ENCODE measurements around the gene USP12.

The USP12 gene

DNA sequence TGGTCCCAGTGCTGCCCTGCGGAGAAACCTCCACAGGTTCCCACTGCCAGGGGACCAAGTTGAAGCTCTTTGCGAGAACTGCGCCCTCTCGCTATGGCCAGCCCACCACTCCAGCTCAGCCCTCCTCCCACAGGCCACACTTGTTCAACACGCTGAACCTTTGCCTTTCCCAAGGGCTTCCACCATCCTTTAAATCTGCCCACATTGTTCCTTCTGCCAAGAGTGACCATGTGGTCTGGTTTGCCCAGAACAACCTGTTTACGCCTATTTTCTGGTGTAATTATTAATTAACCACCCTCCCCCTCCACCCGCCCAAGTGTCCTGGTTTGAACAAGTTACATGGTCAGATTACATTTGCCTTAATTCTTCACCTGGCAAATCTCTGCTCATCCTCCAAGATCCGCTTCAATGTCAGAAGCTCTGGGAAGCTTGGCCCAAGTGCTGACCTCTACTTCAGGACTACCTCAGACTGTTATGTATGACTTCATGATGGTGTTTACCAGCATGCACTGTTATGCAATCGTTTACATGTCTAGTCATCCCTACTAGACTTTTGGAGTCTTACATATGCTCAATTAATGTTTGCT, 12.0 kb upstream of the USP12 start:
- DNase-seq, result no peak

DNA sequence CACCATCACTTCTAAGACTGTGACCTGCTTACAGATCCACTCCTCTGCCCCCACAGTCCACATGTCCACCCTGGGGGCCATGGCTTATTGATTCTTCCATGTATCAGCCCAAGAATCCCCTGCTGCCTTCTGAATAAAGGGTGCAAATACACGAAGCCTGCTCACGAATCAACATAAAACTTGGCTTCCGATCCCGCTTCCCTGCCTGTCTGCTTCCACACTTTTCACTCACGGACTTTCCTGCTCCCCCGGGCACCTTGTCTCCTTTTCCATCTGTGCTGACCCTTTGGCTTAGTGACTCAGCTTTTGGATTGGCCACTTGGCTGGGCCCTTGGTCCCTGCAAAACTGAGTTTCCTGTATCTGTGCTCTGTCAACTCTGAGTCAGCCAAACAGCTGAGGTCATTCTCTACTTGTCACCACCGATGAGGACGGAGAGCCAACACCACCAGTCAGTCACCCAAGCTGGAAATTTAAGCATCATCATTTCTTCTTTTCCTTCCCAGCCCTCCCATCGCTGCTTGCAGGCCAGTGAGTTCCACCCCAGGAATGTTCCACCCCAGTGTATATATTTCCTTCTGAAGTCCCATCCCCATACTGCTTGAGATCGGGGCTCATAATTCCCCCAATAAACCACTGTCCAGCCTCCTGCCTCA, 11.4 kb upstream of the USP12 start:
- DNase-seq, result no peak

DNA sequence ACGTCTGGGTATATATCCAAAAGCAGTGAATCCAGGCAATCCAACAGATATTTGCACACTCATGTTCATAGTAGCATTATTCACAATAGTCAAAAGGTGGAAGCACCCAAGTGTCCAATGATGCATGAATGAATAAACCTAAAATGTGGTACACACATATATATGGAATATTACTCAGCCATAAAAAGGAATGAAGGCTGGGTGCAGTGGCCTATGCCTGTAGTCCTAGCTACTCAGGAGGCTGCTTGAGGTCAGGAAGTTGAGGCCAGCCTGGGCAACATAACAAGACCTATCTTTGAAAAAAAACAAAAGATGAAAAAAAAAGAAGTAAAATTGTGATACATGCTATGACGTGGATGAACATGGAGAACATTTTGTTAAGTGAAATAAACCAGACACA, 10.4 kb upstream of the USP12 start:
- no peak for DNase-seq

DNA sequence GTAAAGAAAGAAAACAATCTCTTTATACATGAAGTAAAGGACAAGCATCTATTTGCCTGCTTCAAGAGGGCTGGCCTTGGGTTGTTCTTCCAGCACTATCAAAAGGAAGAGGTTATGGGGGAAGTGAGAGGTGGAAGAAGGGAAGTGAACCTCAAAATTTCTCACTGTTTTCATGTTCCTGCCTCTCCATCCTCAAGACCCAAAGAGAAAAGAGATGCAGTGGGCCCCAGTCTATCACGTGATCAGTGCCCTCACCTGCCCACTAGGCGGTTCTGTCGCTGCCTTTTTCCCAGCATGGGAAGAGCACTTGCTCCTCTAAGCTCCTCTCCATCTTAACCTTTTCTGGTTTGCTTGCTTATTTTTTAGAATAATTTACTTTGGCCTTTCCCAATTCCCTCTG, 6.2 kb upstream of the USP12 start:
- DNase-seq, result no peak

DNA sequence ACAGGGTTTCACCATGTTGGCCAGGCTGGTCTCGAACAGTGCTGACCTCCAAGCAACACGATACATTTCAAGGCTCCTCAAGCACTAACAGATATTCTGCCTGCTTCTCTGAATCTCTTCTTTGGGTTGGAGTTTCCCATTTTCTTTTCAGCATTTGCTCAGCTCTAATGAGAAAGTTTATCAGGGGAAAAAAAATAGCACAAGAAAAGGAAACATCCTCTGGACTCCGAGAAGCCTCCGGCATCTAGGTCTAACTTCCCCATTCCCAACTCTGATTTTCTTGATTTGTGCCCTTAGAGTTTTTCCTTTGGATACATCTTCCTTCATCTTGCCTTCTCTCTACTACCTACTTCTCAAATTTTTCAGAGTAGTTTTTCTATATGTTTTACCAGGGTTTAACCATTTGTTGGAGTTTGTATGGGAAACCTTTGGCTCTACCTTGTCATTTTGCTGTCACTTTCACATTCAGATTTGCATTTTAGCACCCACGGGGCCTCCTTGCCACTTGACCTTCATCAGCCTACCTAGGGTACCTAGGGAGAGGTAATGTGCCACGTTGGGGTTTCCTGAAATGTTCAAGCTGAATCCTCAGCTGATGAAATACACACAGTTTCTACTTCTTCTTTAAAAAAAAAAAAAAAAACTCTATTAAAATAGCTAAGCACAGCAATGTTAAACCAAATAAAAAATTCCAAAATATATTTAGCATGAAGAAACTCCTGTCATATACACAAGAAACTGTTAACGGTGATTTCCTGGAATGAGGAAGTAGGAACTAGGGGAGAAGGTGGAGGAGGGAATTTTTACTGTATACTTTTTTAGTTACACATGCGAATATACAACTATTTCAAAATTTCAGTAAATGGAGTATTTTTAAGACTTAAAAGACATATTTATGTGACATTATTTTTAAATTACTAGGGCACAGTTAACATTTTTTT, 5.1 kb upstream of the USP12 start:
- no peak for DNase-seq

DNA sequence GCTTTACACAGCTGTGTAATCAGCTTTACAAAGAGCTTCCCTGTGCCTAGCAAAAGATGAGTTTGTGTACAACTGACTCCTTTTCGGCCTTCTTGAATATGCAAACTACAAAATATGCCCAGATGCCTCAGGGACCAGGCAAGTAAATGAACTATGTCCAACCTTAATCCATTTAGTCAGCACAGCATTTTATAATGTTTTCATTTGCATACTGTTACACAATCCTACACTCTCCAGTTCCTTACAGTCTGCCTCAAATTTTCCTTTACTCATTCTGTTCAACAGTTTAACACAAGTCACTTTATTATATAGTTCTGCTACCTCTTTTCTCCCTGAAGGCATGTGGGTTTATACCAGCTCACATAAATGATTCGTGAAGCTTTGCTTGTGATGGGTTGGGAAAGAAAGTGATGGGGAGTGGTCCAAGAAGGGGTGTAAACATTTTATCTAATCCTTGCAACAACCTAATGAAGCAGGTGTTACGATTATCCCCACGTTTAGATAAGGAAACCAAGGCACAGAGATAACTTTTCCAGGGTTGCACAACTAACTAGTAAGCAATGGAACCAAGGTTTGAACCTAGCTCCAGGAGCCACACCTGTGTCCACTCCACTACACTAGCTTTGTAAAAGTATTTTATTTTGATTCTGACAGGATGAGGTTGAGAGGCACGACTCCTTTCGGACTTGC, 3.3 kb upstream of the USP12 start:
- DNase-seq, result no peak

DNA sequence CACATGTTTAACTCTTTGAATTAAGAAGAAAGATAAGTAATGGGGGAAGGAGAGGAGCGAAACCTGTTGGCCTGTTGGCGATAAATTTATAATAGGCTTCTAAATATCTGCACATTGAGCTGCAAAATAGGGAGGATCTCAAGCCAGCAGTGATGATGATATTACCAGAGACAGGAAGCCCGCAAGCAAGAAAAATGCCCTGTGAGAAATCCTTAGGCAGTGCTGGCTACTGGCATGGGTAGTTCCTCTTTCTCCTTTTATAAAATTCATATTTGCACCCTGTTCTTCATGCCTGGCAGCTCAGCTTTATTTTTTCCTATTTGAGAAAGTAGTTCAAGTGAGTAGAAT, 858 bp upstream of the USP12 start:
- DNase-seq, result no peak

DNA sequence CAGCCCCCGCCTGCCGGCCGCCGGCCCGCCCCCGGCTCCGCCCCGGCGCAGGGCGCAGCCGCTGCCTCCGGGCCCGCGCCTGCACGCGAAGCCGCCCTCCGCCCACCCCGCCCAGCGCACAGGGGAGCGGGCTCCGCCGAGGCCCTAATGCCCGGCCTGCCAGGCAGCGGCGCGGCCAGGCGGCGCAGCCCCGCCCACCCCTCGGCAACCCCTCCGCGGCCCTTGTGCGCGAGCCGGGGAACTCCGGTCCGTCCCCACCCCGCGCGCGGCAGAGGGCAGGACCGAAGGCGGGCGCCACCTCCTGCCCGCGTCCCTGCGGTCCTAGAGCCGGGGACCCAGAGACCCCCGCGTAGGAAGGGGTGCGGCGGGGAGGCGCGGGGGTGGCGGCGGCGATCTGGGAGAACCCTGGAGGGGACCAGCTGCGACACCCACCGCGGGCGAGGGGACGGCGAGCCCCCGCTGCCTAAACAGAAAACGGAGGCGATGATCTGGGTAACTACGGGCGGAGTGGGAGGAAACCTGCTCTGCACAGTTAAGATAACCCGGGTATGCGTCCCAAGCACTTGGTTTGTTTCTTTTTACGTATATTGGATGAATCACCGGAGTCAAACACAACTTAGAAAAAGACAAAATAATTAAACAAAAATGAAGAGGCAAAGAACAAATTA, 350 bp upstream of the USP12 start:
- peak; percentile 89 for DNase-seq

DNA sequence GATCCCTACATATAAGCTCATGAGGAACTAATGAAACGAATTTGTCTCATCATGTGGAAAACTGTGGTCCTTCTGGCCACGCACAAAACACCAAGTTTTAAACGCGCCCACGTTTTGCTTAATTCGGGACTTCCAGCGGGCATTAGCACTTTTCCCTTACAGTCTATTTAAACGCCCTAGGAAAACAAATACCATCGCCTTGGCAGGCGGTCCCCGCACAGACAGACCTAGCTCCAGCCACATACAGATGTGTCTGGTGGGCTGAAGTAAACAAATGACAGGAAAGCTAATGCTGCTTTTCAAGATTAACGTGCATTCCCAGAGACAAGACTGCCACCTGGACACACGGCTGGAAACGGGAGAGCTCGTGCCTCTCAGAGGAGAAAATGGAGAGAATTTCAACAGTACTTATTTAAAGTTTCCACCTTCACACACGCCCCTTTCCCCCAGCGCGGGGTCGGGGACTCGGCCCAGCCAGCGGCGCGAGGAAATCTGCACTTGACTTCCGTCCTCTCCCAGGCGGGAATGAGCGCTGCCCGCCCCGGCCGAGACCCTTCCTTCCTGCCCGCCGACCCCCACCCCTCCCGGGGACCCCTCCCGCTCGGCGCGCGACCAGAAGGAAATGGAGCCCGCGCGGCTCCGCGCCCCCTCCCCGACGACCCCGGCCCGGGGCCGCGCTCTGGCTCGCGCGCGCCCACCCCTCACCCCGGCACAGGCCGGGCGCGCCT, 931 bp downstream of the USP12 start:
- DNase-seq, result peak; percentile 17

DNA sequence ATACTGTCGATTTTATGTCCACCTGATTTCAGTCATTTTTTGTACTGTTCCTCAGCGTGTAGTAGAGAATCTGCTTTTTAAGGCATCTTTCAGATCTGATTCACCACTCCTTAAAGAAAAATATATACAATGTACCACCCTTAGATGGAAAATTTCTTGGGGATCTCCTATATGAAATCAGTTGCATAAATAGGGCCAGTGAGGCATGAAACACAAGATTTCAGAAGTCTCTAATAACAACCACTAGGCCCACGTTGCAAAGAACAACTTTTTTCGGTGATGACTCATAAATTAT, 1.4 kb downstream of the USP12 start:
- no peak for DNase-seq

DNA sequence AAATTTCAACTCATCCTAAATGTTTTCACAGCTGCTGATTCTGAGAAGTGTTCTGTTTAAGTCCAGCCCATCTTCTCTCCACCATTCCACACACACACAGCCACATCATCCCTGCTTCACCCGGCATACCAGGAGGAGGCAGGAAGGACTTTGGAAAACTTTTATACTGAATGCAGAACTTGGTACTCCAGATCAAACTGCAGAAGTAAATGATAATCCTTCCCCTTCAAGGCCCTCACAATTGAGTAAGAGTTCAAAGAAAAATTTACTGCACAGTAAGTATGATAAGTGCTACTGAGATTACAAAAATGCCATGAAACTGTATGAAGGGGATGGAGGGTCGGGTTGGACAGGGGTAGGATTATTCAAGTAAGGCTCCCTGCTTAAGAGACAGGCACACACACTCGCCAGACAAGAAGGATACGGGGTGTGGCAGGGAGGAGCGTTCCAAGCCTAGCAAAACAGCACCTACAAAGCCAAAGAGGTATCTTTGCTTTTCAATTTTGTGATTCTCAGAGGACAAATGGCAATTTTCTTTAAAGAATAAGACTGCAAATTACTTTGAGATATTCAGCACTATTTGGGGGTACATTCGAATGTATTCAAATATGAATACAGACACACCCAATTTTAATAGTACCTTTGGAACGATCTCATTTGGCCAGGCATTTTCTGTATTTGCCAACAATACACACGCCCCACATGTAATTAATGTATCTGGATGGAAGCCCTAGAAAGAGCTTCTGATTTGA, 2.5 kb downstream of the USP12 start:
- no peak for DNase-seq

DNA sequence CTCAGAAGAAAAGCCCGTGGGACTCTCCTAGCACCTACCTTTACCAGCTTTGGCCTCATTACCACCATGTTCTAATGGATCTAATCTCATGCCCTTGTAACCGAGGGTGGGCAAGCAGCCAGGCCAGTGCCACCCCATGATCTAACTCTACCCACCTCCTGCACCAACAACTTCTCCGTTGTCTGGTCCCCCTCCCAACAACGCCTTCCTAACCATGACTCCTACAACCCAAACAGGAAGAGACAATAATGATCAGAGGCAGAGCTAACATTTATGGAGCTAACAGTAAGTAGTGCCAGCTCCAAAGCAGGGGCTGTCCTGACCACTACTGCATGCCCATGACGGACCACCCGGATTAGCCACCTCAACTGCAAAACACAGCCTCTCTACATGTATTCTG, 3.5 kb downstream of the USP12 start:
- no peak for DNase-seq

DNA sequence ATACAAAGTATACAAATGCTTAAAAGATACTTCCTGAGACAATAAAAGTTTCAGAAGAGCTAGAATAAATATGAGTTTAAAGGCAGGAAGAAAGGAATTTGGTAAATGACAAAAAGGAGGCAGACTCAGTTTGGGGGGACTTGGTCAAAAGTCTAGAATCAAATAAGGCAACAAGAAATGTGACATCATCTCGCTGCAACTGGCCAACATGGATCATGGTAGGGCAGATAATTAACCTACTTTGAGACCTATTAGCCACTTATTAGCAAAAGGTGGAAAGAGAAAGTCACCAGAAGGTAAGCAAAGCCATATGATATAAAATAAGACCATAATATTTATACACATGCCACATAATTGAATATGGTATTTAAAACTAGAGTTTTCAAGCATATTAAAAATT, 5.3 kb downstream of the USP12 start:
- no peak for DNase-seq

DNA sequence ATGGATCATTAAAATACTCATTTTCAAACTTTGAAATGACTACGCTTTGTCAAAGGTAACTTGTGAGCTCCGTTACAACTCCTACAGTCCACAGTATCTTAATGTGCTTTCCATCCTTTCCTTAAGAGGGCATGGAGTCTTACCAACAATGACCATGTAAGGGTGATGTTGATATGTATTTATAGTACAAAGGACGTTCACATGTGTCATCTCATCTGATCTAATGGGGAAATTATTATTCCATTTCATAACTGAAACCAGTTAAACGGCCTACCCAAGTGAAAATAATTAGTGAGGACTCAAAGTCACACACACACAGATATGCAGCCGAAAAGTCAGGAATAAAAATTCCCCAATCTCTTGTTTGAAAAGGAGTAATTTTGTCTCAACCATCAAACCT, 9.6 kb downstream of the USP12 start:
- no peak for DNase-seq

DNA sequence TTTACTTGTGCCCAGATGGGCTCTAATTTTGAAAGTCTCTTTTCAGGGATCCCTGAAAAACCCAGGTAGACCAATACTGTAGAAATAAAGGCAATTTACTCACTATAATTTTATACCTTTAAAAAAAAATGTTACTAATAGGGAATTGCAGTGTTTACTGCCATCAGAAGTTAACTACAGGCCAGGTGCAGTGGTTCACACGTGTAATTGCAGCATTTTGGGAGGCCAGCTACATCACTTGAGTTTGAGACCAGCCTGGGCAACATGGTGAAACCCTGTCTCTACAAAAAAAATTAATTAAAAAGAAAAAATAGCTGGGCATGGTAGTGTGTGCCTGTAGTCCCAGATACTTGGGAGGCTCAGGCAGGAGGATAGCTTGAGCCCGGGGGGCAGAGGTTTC, 10.2 kb downstream of the USP12 start:
- DNase-seq, result no peak

DNA sequence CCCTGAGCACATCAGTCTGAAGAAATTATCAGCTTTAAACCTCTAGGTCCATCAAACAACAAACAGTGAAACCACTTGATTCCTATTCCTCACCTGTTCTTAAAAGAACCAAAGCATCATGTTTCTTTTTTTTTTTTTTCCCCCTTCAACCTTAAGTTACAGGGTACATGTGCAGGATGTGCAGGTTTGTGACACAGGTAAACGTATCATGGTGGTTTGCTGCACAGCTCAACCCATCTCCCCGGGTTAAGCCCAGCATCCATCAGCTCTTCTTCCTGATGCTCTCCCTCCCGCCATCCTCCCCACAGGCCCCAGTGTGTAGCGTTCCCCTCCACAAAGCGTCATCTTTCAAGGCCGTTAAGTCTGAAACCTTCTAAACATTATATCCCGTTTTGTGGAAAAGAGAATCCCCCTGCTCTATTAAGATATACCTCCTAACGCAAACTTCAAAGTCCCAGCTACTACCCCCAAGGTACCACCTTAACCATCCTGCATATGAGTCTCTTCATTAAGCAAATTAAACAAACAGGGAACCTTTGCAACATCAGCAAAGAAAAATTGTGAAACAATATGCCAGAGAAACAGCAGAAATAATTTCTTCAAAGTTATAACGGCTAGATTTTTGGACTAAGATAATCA, 10.8 kb downstream of the USP12 start:
- no peak for DNase-seq

DNA sequence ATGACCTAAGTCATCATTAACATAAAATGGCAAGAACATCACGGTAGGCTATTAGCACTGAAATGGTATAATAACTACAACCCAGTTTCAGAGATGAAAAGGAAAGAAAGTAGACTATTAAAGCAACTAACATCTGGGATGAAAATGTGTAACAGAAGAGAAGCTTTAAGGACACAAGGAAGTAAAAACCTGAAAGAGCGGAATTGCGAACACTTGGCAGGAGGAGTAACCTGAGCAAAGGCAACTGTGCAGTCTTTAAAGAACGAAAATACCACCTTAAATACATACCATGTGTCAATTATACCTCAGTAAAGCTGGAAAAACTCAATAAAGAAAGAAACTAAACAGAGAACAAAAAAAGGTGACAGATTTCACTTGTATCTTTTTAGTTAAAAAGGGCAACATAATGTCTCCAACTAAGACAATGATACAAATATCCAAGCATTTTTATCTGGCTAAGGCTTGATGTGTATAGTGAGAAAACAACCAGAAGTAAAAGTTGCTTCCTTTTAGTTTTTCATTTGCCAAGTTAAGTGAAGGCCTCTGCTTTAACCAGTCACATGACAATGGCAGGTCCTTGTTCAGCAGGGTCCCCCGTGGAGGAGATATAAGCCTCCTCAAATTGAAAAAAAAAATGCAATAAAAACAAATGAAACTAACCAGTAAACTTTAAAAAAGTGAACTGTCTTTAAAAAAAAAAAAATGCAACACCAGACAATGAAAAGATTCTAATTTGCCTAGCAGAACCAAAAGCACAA, 11.6 kb downstream of the USP12 start:
- DNase-seq, result no peak

DNA sequence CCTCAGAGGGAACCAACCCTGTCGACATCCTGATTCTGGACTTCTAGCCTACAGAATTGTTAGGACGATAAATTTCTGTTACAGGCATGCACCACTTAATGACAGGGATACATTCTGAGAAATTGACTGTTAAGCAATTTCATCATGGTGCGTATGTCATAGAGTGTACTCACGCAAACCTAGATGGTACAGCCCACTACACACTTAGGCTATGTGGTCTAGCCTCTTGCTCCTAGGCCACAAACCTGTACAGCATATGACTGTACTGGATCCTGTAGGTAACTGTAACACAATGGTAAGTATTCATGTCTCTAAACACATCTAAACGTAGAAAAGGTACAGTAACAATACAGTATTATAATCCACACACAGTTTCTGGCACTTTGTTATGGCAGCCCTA, 13.3 kb downstream of the USP12 start:
- no peak for DNase-seq

DNA sequence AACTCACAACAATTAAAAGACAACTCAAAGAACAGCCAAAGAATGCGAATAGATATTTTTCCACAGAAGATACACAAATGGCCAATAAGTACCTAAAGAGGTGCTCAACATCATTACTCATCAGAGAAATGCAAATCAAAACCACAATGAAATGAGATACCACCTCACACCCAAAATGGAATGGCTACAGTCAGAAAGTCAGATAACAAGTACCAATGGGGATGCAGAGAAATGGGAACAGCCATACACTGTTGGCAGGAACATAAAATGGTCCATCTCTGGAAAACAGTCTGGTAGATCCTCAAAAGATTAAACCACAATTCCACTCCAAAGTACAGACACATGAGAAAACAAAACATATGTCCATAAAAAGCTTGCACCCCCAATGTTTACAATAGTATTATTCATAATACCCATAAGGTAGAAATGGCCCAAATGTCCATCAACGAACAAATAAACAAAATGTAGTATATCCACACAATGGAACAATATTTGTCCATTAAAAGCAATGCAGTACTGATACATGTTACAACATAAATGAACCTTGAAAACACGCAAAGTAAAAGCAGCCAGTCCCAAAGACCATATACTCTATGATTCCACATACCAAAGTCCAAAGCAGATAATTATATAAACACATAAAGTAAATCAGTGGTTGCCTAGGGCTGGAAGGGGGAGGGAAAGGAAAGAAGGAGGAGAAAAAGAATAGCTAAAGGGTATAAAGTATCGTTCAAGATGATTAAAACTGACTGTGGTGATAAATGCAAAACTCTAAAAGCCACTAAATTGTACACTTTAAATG, 19.6 kb downstream of the USP12 start:
- no peak for DNase-seq

DNA sequence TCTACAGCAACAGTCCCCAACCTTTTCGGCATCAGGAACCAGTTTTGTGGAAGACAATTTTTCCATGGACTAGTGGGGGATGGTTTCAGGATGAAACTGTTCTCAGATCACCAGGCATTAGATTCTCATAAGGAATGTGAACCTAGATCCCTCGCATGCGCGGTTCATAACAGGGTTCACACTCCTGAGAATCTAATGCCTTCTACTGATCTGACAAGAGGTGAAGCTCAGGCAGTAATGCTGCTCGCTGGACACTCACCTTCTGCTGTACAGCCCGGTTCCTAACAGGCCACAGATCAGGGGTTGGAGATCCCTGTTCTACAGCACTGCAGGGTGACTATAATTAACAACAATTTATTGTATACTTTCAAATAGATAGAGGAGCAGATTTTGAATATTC, 21.9 kb downstream of the USP12 start:
- no peak for DNase-seq
